NCI-H1048 (cell line): ENCODE data around the gene IMPA2.

Experiments
- DNase-seq: peaks from one replicate; lab custom pipeline; 2025; lab: John Stamatoyannopoulos, UW

IMPA2 gene

GRCh38 chr18:11990539-11990938, 9.2 kb downstream of the IMPA2 start:
- no peak for DNase-seq

GRCh38 chr18:11991021-11991795, 9.9 kb downstream of the IMPA2 start:
- no peak for DNase-seq

- DNase-seq = no peak
Measured at GRCh38 chr18:11992096-11992790, 10.9 kb downstream of the IMPA2 start.

GRCh38 chr18:11993264-11993916, 12.1 kb downstream of the IMPA2 start:
- DNase-seq = no peak

GRCh38 chr18:11994336-11994702, 13.0 kb downstream of the IMPA2 start:
- DNase-seq = no peak

- DNase-seq = no peak
Measured at GRCh38 chr18:11994703-11995444, 13.6 kb downstream of the IMPA2 start.

GRCh38 chr18:11995445-11996189, 14.3 kb downstream of the IMPA2 start:
- DNase-seq = no peak

GRCh38 chr18:11996190-11996754, 15.0 kb downstream of the IMPA2 start:
- no peak for DNase-seq

GRCh38 chr18:11996907-11997306, 15.6 kb downstream of the IMPA2 start:
- DNase-seq = no peak

GRCh38 chr18:11997466-11997865, 16.2 kb downstream of the IMPA2 start:
- no peak for DNase-seq

GRCh38 chr18:11998193-11998592, 16.9 kb downstream of the IMPA2 start:
- DNase-seq = no peak

GRCh38 chr18:11999429-11999828, 18.1 kb downstream of the IMPA2 start:
- no peak for DNase-seq

- DNase-seq = no peak
Measured at GRCh38 chr18:12000072-12000659, 18.9 kb downstream of the IMPA2 start.

GRCh38 chr18:12001421-12001820, 20.1 kb downstream of the IMPA2 start:
- DNase-seq = no peak

GRCh38 chr18:12003894-12004293, 22.6 kb downstream of the IMPA2 start:
- no peak for DNase-seq

GRCh38 chr18:12005538-12006487, 24.5 kb downstream of the IMPA2 start:
- no peak for DNase-seq

GRCh38 chr18:12006488-12006840, 25.2 kb downstream of the IMPA2 start:
- no peak for DNase-seq

- no peak for DNase-seq
Measured at GRCh38 chr18:12007063-12007462, 25.8 kb downstream of the IMPA2 start.

GRCh38 chr18:12008181-12008767, 27.0 kb downstream of the IMPA2 start:
- DNase-seq = no peak
